ENCODE measurements around the gene GMEB1. TPM values are rescaled to one million over a fixed set of nuclear protein-coding genes. Genes with fewer than 3 reads are reported as not detected.
"Not testable (repeated sequence)": the region's sequence is repeated elsewhere in the genome, so short reads cannot be mapped to it uniquely, and the experiment has no call there.

GMEB1 gene
- polyA plus RNA-seq, 2 of the 4 experiments (the other 2 are of a cell fraction), result 5.2 to 7.1 TPM

DNA sequence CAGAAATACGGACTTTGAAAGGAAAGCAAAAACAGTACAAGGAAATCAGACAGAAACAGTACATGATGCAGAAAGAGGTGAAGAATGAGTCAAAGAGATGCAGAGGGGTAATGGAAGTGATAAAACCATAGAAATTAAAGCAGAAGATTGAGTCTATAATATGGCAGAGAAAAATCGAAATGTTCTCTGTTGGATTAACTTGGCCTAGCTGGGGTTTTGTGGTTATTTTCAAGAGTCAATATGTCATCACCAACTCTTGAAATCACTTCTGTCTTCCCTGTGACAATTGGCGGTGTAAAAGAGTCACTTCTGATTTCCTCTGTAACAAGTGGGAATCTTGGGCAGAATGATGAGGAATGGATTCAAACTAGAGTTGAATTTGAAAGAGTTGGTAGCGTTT is 75.6 kb downstream of the GMEB1 start (continued):
- TF ChIP-seq, protein P1, sequence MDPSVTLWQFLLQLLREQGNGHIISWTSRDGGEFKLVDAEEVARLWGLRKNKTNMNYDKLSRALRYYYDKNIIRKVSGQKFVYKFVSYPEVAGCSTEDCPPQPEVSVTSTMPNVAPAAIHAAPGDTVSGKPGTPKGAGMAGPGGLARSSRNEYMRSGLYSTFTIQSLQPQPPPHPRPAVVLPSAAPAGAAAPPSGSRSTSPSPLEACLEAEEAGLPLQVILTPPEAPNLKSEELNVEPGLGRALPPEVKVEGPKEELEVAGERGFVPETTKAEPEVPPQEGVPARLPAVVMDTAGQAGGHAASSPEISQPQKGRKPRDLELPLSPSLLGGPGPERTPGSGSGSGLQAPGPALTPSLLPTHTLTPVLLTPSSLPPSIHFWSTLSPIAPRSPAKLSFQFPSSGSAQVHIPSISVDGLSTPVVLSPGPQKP (IDR thresholded peaks at IDR 0.05; ENCODE audit: low read depth, low read length), result no peak
- TF ChIP-seq, protein P2, sequence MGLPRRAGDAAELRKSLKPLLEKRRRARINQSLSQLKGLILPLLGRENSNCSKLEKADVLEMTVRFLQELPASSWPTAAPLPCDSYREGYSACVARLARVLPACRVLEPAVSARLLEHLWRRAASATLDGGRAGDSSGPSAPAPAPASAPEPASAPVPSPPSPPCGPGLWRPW (IDR thresholded peaks at IDR 0.05), result no peak
- TF ChIP-seq RAD21 (conservative IDR thresholded peaks at IDR 0.05 in 1 of 2, IDR thresholded peaks at IDR 0.05 in 1 of 2) (no peak), EP300 (IDR thresholded peaks at IDR 0.05) (no peak), MYC (IDR thresholded peaks at IDR 0.05; ENCODE audit: borderline replicate concordance, low read length) (no peak), RFX5 (IDR thresholded peaks at IDR 0.05) (no peak), JUNB (IDR thresholded peaks at IDR 0.05) (no peak)

DNA sequence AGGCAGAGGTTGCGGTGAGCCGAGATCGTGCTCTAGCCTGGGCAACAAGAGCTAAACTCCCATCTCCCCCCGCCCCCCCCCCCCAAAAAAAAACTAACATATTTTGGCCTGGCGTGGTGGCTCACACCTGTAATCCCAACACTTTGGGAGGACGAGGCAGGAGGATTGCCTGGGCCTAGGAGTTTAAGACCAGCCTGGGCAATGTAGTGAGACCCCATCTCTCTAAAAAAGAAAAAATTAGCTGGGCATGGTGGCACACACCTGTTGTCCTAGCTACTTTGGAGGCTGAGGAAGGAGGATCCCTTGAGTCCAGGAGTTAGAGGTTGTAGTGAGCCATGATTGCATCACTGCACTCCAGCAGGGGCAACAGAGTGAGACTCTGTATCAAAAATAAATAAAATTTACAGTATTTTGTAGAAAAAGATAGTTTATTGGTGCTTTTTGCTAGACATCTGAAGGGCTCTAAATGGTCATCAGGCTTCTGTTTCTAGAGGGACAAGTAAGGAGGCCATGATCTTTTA is 77.1 kb downstream of the GMEB1 start:
- FAIRE-seq (no peak), ATAC-seq (no peak), DNase-seq (ENCODE audit: low read depth in 1 of 2, low spot score in 1 of 2) (no peak)
- Histone ChIP-seq H3K4me2 (no peak overlapping the region), H3K9me3 (no peaks in the 10 kb centered on the region), H3K4me1 (peaks cover 20% of the 10 kb centered on the region), H3K4me3 (no peak overlapping the region), H3K27ac (no peak overlapping the region)
- CTCF ChIA-PET, result interaction anchor here (4.1 kb wide), 1 partner anchor 10 kb away, joined by 20 read pairs; the partner anchor contains the start of gene YTHDF2
- no peak for TF ChIP-seq RCOR1 (IDR thresholded peaks at IDR 0.05; ENCODE audit: low read depth, low read length)
- TF ChIP-seq, protein P2 (IDR thresholded peaks at IDR 0.05), result no peak
- POLR2A ChIA-PET, result interaction anchor here (1.7 kb wide), 1 partner anchor 9 kb away, joined by 4 read pairs; the partner anchor contains the start of gene YTHDF2
- 98% methylated on average over 4 of the region's 6 CpGs for WGBS (ENCODE audit: missing lambda C conversion rate)

DNA sequence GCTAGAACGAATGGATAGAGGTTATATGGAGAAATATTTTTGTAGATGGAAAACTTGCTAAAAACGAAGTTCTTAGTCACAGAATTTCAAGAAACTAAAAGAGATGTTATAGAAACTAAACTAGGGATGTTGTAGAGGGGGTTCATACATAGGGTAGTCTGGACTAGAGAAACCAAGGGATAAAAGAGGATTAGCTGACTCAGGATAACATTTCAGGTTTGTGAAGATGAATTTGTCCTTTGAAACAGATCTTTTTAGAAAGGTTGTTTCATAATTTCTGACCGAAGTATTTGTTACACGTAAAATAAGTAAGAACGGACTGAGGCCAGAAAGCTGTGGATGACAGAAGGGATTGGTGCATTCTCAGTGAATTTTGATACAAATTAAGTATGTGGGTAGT is 81.7 kb downstream of the GMEB1 start:
- ATAC-seq (no peak), FAIRE-seq (no peak)
- WGBS (ENCODE audit: missing lambda C conversion rate), result 76% methylated on average over 5 of the region's 5 CpGs

DNA sequence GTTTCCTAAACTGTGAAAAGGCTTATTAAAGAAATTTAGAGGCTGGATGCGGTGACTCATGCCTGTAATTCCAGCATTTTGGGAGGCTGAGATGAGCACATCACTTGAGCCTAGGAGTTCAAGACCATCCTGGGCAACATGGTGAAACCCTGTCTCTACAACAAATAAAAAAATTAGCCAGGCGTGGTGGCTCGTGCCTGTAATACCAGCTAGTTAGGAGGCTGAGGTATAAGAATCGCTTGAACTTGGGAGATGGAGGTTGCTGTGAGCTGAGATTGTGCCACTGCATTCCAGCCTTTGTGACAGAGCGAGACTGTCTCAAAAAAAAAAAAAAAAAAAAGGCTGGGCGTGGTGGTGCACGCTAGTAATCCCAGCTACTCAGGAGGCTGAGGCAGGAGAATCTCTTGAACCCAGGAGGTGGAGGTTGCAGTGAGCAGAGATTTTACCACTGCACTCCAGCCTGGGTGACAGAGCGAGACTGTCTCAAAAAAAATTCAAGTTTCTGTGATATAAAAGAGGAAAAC is 82.2 kb downstream of the GMEB1 start:
- H3K9me3 ChIP-seq; H3K4me3 ChIP-seq; DNase-seq (ENCODE audit: low read depth in 1 of 2, low spot score in 1 of 2); FAIRE-seq; H3K27ac ChIP-seq: not testable (repeated sequence)
- 62% methylated on average over 8 of the region's 8 CpGs for WGBS (ENCODE audit: missing lambda C conversion rate)
- Histone ChIP-seq H3K4me2 (peak overlapping the region; percentile 45), H3K4me1 (peaks cover 33% of the 10 kb centered on the region)
- CTCF ChIA-PET, result interaction anchor here (0.8 to 1.8 kb wide), 3 partner anchors 10 to 58 kb away, joined by 3 to 10 read pairs (median 3); partner anchors contain the start of gene YTHDF2
- POLR2A ChIA-PET, result interaction anchor here (0.5 to 2.8 kb wide), 4 partner anchors 15 to 234 kb away, joined by 3 to 10 read pairs (median 4); partner anchors contain the start of genes GMEB1, RNU11 and YTHDF2
- ATAC-seq, result peak in 1 of 2 experiments; percentile 35; a peak in 2 of 6 replicates

More for the DNA sequence above, 81.7 kb downstream of the GMEB1 start:
- no peak overlapping the region for H3K4me3 ChIP-seq
- TF ChIP-seq MAFK (IDR thresholded peaks at IDR 0.05; ENCODE audit: partially characterized antibody), result peak; percentile 4
- TF ChIP-seq HOXA7 (CRISPR knock-in tag; IDR thresholded peaks at IDR 0.05), result no peak
- H3K27ac ChIP-seq, result no peak overlapping the region
- H3K9me3 ChIP-seq, result no peaks in the 10 kb centered on the region
- peaks cover 33% of the 10 kb centered on the region for H3K4me1 ChIP-seq
- no peak for DNase-seq (ENCODE audit: low read depth in 1 of 2, low spot score in 1 of 2)
- POLR2A ChIA-PET, result interaction anchor here (0.5 to 2.8 kb wide), 2 partner anchors 14 to 234 kb away, joined by 3 to 10 read pairs; partner anchors contain the start of gene YTHDF2
- H3K4me2 ChIP-seq, result peak overlapping the region; percentile 45
- CTCF ChIA-PET, result interaction anchor here (1.8 kb wide), 1 partner anchor 14 kb away, joined by 10 read pairs; the partner anchor contains the start of gene YTHDF2

DNA sequence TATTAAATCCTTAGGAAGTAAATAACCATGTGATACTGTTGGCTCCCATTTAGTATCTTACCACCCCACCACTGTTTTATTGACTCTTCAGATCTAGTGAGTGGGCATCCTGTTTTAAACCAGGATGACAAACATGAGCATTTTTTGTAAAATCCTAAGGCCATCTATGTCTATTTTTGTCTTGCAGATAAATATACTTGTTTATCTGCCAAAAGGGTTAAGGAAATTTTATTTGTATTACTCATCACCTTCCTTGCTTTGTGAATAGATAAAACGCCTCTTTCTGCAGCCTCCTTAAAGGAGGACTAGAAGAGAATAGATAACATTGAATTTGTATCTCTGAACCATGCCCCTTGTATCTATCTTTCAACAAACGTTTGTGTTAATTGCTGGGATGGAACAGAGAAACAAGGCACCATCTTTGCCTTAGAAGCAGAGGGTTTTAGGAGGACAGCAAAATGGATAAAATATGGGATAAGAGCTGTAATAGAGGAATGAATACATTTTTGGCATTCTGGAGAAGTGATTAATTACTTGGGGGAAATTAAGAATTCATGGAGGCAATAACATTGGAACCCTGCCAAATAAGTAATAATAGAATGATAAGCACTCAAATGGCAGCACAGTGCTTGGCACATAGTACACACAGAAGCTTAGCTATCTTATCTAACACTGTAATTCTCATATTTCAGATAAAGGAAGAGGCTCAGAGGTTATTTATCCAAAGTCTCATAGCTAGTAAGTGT is 82.9 kb downstream of the GMEB1 start:
- ATAC-seq (peak in 1 of 2 experiments; percentile 30; a peak in 2 of 6 replicates), DNase-seq (ENCODE audit: low read depth in 1 of 2, low spot score in 1 of 2) (no peak), FAIRE-seq (no peak)
- CTCF ChIA-PET, result interaction anchor here (0.8 to 1.8 kb wide), 4 partner anchors 9 to 126 kb away, joined by 3 to 10 read pairs (median 3); partner anchors contain the start of gene YTHDF2
- H3K4me2 ChIP-seq, result peak overlapping the region; percentile 45
- H3K4me3 ChIP-seq, result no peak overlapping the region
- TF ChIP-seq TP53 (CRISPR knock-in tag; IDR thresholded peaks at IDR 0.05) (no peak), FOSL2 (IDR thresholded peaks at IDR 0.05) (no peak), FOSL2 (CRISPR knock-in tag; IDR thresholded peaks at IDR 0.05) (peak; percentile 41)
- H3K4me1 ChIP-seq, result peaks cover 33% of the 10 kb centered on the region
- 5% methylated on average over 2 of the region's 2 CpGs for WGBS (ENCODE audit: missing lambda C conversion rate)
- POLR2A ChIA-PET, result interaction anchor here (1.2 to 2.8 kb wide), 3 partner anchors 15 to 103 kb away, joined by 4 to 10 read pairs (median 4); partner anchors contain the start of genes GMEB1, RNU11 and YTHDF2
- no peak overlapping the region for H3K27ac ChIP-seq
- no peaks in the 10 kb centered on the region for H3K9me3 ChIP-seq

Data from A549 (cell line).